NOMO-1 (cell line): ENCODE data around the gene RPN1.
"Not testable (repeated sequence)": the region's sequence is repeated elsewhere in the genome, so short reads cannot be mapped to it uniquely, and the experiment has no call there.

Experiments
- DNase-seq, 2 experiments: peaks; one replicate each; lab custom pipeline; 2025; ENCODE audit not compliant: unreplicated experiment in 2 of 2; lab: John Stamatoyannopoulos, UW

Gene RPN1

DNA sequence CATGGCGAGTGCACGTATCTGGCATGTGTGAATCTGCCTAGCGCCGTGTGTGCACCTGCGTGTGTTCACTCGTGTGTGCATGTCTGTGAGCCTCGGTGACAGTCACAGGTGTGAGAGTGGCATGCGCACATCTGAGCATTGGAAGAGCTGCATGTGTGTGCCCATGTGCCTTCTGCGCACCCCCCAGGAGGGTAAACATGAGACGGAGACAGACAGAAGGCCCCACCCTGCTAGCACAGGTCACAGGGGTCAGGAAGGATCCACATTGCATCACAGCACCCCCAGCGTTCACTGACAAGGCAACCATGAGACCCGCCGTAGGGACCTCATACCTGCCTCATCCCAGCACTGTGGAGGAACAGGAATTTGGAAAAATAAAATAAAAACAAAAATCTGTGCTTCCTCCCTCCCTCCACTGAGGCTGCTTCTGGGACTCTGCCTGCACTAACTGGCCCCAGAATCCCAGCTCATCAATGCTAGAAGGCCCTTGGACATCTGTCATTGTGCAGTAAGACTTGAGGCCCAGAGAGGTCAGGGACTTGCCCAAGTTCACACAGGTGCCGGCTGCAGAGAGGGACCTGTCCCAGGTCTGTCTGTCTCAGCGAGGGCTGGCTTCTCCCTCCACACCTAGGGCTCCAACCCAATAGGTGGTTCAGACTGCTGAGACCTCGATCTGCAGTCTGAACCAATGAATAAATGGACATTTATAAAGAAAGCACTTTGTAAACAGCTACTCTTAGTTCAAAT lies 37.4 kb downstream of the RPN1 start:
- DNase-seq: no peak

DNA sequence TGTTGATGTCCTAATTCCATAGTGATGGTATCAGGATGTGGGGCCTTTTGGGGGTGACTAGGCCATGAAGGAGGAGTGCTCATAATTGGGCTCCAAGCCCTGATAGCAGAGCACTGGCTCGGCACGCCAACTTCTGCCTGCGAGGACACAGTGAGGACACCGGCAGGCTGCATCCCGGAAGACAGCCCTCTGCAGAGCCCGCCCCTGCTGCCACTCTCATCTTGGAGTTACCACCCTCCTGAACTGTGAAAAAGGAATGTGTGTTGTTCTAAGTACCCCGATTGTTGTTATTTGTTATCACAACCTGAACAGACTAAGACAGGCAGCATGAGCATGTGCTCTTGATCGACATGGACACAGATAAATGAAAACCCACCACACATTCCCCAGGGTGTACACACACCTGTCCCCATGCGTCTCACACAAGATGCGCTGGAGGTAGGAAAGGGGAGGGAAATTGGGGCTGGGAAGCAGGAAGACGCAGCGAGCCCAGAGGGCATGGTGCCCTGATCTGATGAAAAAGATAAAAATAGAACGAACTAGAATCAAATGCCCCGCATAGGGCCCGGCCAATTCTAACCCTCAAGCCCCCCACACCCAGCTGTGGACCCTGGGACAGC lies 40.1 kb downstream of the RPN1 start:
- DNase-seq: no peak

- DNase-seq: no peak
Observed at GRCh38 chr3:128609294-128609693, 41.3 kb downstream of the RPN1 start.

DNA sequence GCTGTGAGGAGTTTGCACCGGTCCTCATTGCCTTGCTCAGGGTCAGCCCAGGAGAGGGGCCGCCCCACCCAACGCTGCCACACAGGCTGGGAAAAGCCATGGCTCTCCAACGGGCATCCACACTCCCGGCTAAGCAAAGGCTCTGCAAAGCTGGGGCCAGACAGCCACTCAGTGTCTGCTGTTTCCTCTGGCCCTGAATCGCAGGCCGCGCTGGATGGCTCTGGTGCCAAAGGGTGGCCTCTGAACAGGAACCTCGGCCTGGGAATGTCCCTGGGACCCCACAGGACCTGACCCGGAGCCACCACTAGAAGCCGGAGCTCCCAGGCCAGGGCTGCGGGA lies 42.9 kb downstream of the RPN1 start:
- DNase-seq: no peak

- DNase-seq: no peak
Observed at GRCh38 chr3:128606094-128606493, 44.5 kb downstream of the RPN1 start.

DNA sequence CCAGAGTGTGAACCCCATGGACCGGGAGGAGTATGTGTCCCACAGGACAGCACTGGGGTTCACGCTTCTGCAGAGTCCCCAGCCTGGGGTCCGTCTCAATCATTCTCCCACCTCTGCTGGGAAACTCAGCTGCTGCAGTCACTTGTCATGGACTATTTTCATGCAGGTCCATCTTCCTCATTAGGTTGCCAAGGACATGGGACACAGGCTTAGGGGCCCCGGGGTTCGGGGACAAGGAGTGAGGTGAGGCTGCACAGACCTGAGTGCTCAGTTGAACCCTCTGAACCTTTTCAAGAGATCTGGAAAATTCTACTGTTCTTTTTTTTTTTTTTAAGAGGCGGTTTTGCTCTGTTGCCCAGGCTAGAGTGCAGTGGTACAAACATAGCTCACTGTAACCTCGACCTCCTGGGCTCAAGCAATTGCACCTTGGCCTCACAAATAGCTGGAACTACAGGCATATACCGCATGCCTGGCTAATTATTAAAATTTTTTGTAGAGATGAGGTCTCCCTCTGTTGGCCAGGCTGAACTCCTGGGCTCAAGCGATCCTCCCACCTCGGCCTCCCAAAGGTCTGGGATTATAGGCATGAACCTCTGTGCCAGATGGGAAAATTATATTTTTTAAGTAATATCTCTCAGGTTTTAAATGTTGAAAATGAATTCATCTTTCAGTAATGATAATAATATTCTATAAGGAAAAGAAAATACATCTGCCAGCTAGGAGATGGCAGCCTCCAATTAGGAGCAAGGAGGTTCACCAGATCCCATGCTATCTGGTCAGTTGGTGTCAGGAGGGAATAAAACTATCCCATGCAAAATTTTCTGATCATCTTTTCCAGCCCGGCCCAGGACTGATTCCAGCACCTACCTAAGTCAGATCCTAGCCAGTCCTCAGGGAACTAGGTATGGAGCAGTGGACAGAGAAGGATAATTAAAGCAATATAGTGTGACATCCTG lies 45.2 kb downstream of the RPN1 start:
- peak in 1 of 2 experiments; percentile 17 for DNase-seq

GRCh38 chr3:128603811-128604775 lies 46.5 kb downstream of the RPN1 start:
- peak; percentile 96 to 98 for DNase-seq

GRCh38 chr3:128603313-128603712 lies 47.3 kb downstream of the RPN1 start:
- no peak for DNase-seq

DNA sequence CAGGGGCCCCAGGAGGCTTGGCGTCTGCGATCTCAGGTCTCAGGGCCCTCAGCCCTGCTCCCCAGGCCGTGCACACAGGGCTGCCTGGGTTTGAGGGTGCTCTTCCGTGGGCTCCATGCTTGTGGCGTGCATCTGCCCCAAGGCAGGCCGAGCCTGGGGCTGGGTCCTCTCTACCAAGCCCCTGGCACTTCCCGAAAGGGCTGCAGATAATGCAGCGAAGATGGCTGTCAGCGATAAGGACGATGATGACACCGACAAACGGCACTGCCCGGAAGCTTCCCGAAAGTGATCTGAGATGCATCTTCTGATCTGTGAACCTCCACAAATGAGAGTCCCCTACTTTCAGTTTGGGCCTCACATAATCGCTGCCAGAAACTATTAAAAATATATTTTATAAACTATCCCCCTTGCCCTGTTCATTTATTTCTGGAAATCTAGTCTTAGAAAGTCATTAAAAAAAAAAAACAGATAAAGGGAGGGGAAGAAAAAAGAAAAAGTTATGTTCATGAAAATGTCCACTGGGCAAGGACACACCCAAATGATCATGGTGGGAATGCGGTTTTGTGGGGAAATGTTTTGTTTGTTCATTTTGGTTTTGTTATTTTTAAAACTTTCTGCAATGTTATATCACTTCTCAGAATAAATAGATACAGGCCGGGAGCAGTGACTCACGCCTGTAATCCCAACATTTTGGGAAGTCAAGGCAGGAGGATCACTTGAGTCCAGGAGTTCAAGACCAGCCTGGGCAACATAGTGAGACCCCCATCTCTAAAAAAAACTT lies 51.5 kb downstream of the RPN1 start:
- DNase-seq: peak; percentile 63 to 75

DNA sequence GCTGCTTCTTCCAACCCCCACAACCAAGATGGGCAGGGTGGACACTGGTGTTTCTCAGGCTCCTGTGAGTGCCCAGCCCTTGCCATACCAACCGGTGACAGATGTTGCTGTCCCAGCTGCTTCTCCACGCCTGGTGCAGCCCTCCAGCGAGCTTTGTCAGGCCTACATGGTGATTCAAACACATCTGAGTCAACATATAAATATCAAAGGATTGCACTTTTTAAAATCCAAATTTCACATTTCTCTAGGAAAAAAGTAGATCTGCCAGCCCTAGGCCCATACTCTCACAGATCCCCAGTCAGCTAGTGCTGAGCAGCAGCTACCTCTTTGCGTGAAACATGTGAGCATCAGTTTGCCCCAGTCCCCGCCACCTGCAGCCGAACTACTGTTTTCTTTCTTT lies 52.7 kb downstream of the RPN1 start:
- no peak for DNase-seq

DNA sequence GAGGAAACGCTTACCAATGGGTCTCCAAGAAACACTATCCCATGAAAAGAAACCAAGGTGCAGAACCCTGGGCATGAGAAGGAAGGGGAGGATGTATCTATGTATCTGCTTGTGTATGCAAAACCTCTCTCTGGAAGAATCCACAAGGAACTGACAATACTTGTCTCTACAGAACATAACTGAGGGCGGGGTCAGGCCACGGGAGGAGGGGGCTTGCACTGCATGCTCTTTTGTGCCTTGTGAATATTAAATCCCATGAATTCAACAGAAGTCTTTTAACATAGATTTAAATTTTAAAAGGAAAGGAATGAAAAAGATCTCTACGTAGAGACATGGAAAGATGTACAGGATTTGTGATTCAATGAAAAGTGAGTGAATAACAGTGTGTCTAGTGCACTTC lies 57.8 kb downstream of the RPN1 start:
- DNase-seq: no peak

DNA sequence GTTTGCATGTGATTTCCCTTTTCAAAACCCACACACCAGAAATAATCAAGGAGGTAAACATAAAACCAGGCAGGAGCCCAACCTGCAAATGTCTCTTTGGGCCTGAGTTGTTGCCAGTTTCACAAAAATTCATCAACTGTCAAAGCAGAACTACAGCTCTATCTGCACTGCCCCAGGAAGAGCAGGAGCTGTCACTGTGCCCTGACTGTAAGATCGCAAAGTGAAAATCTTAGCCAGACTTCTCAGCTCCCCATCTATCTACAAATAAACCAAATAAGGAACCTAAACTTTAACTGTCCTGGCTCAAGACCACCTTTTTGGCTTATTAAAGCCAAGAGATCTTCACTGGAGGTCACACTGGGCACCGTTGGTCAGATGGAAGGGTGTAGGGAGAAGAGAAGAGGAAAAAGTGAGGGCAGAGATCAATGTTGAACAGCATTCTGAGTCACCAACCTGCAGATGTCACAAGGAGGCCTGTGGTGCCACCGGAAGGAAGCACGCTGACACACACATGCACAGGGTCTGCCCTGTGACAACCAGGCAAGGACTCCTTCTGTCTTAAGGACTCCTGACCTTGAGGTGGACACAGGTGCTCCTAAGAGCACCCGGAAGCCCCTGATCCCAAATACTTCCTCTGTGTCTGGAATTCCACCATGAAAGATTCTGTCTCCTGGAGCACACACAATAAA lies 58.7 kb downstream of the RPN1 start:
- DNase-seq: peak; percentile 82 to 96

DNA sequence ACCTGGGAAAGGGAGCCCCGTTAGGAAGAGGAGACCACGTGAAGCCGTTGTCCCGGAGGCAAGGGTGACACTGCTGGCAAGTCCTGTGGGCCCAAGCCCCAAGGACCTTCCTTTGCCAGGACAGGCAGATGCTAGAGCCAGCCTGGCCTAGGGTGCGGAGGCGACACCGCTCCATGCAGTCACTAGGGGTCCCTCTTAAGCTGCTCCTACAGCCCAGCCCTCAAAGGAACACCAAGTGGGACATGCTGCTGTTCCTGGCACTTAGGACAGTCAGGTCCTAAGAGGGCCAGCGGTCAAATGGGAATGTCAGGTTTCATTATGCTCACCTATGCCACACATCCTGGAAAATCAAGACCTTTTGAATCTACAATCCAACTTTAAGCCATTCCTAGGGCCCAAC lies 59.7 kb downstream of the RPN1 start:
- DNase-seq: peak; percentile 36 to 46

- DNase-seq: not testable (repeated sequence)
Observed at GRCh38 chr3:128589985-128590384, 60.6 kb downstream of the RPN1 start.

- peak; percentile 41 to 53 for DNase-seq
Observed at GRCh38 chr3:128588147-128588546, 62.5 kb downstream of the RPN1 start.

DNA sequence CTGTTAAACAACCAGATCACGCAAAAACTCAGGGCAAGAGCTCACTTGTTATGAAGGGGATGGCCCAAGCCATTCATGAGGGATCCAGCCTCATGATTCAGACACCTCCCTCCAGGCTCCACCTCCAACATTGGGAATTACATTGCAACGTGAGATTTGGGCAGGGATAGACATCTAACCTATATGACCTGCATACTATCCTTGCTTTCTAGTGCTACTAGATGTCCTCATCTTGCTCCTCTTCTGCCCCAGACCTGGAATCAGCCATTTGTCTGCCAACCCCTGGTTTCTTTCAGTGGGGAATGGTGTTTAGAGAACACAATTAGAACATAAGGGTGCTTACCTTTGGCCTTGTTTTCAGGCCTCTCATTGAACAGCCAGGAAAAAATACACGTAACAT lies 63.2 kb downstream of the RPN1 start:
- no peak for DNase-seq

- DNase-seq: not testable (repeated sequence)
Observed at GRCh38 chr3:128586932-128587331, 63.7 kb downstream of the RPN1 start.

GRCh38 chr3:128586391-128586790 lies 64.2 kb downstream of the RPN1 start:
- DNase-seq: not testable (repeated sequence)

- no peak for DNase-seq
Observed at GRCh38 chr3:128585974-128586373, 64.6 kb downstream of the RPN1 start.
